MG63 (cell line): ENCODE data around the gene CUL9. TPM values are rescaled to one million over a fixed set of nuclear protein-coding genes. Genes with fewer than 3 reads are reported as not detected.

Experiments
- DNase-seq: peaks from one replicate; pipeline ENCODE4 v3.0.0-alpha.2; 2020
- H3K27me3 ChIP-seq: fragments of 250-450 bp; sonication (Bioruptor Pico); 2 replicates; pipeline ENCODE4 v1.5.1; 2020; ENCODE audit warnings: mild to moderate bottlenecking, moderate library complexity
- H3K36me3 ChIP-seq: fragments of 250-450 bp; sonication (Bioruptor Pico); 2 replicates; pipeline ENCODE4 v1.5.1; 2020; ENCODE audit warnings: mild to moderate bottlenecking, moderate library complexity
- H3K4me3 ChIP-seq: fragments of 250-450 bp; sonication (Bioruptor Pico); 2 replicates; pipeline ENCODE4 v1.5.1; 2020; ENCODE audit warnings: mild to moderate bottlenecking, moderate library complexity
- H3K9me3 ChIP-seq: fragments of 250-450 bp; sonication (Bioruptor Pico); 2 replicates; pipeline ENCODE4 v1.5.1; 2020; ENCODE audit warnings: mild to moderate bottlenecking, moderate library complexity
- total RNA-seq: library from RNA; depleted of rRNA; stranded (reverse); fragments of >200 nt; shearing (Covaris generic); gene quantifications from 2 replicates; pipeline ENCODE4 v1.2.3, GENCODE V29; 2014; ENCODE audit warnings: low replicate concordance

CUL9 gene
- total RNA-seq, 1 experiment from 2014 or later: 6.2 TPM

- H3K9me3 ChIP-seq: no peaks in the 10 kb centered on the region
- H3K36me3 ChIP-seq: no peaks in the 10 kb centered on the region
- H3K27me3 ChIP-seq: no peaks in the 10 kb centered on the region; the same call in 1 of the 2 replicates
- H3K4me3 ChIP-seq: no peak overlapping the region
- DNase-seq: no peak
Measured at GRCh38 chr6:43255408-43256054, 73.5 kb downstream of the CUL9 start.

GRCh38 chr6:43256670-43257366 is 74.8 kb downstream of the CUL9 start:
- no peaks in the 10 kb centered on the region for H3K36me3 ChIP-seq
- DNase-seq: no peak
- no peak overlapping the region for H3K4me3 ChIP-seq
- H3K9me3 ChIP-seq: no peaks in the 10 kb centered on the region
- no peaks in the 10 kb centered on the region for H3K27me3 ChIP-seq

GRCh38 chr6:43257367-43258145 is 75.6 kb downstream of the CUL9 start:
- DNase-seq: no peak
- H3K27me3 ChIP-seq: no peaks in the 10 kb centered on the region
- H3K9me3 ChIP-seq: no peaks in the 10 kb centered on the region
- no peak overlapping the region for H3K4me3 ChIP-seq
- no peaks in the 10 kb centered on the region for H3K36me3 ChIP-seq

- no peak for DNase-seq
- Histone ChIP-seq H3K9me3 (no peaks in the 10 kb centered on the region), H3K27me3 (no peaks in the 10 kb centered on the region), H3K36me3 (no peaks in the 10 kb centered on the region), H3K4me3 (no peak overlapping the region)
Measured at GRCh38 chr6:43258180-43258579, 76.2 kb downstream of the CUL9 start.

- Histone ChIP-seq H3K27me3 (no peaks in the 10 kb centered on the region), H3K36me3 (no peaks in the 10 kb centered on the region), H3K4me3 (no peak overlapping the region), H3K9me3 (no peaks in the 10 kb centered on the region)
- no peak for DNase-seq
Measured at GRCh38 chr6:43258807-43259686, 77.1 kb downstream of the CUL9 start.

GRCh38 chr6:43260791-43261190 is 78.8 kb downstream of the CUL9 start:
- Histone ChIP-seq H3K27me3 (no peaks in the 10 kb centered on the region), H3K4me3 (no peak overlapping the region), H3K9me3 (no peaks in the 10 kb centered on the region), H3K36me3 (no peaks in the 10 kb centered on the region)
- DNase-seq: no peak

- Histone ChIP-seq H3K27me3 (no peaks in the 10 kb centered on the region), H3K36me3 (no peaks in the 10 kb centered on the region), H3K9me3 (no peaks in the 10 kb centered on the region), H3K4me3 (no peak overlapping the region)
- no peak for DNase-seq
Measured at GRCh38 chr6:43261198-43261597, 79.2 kb downstream of the CUL9 start.

GRCh38 chr6:43262000-43262779 is 80.2 kb downstream of the CUL9 start:
- H3K9me3 ChIP-seq: no peaks in the 10 kb centered on the region

GRCh38 chr6:43262780-43263313 is 80.9 kb downstream of the CUL9 start:
- Histone ChIP-seq H3K36me3 (no peaks in the 10 kb centered on the region), H3K4me3 (no peak overlapping the region), H3K9me3 (no peaks in the 10 kb centered on the region), H3K27me3 (no peaks in the 10 kb centered on the region)
- no peak for DNase-seq

More at GRCh38 chr6:43262000-43262779, 80.2 kb downstream of the CUL9 start:
- DNase-seq: peak; percentile 72
- Histone ChIP-seq H3K36me3 (no peaks in the 10 kb centered on the region), H3K4me3 (no peak overlapping the region), H3K27me3 (no peaks in the 10 kb centered on the region)

GRCh38 chr6:43263314-43264178 is 81.5 kb downstream of the CUL9 start:
- peak; percentile 56 for DNase-seq
- Histone ChIP-seq H3K9me3 (no peaks in the 10 kb centered on the region), H3K4me3 (no peak overlapping the region), H3K27me3 (no peaks in the 10 kb centered on the region), H3K36me3 (no peaks in the 10 kb centered on the region)

GRCh38 chr6:43264599-43265145 is 82.7 kb downstream of the CUL9 start:
- Histone ChIP-seq H3K27me3 (no peaks in the 10 kb centered on the region), H3K9me3 (no peaks in the 10 kb centered on the region), H3K36me3 (no peaks in the 10 kb centered on the region), H3K4me3 (no peak overlapping the region)
- no peak for DNase-seq

GRCh38 chr6:43265564-43265963 is 83.6 kb downstream of the CUL9 start:
- no peak overlapping the region for H3K4me3 ChIP-seq
- DNase-seq: no peak
- no peaks in the 10 kb centered on the region for H3K36me3 ChIP-seq
- H3K27me3 ChIP-seq: no peaks in the 10 kb centered on the region
- no peaks in the 10 kb centered on the region for H3K9me3 ChIP-seq

- no peaks in the 10 kb centered on the region for H3K9me3 ChIP-seq
- H3K27me3 ChIP-seq: no peaks in the 10 kb centered on the region
- no peaks in the 10 kb centered on the region for H3K36me3 ChIP-seq
- no peak for DNase-seq
- H3K4me3 ChIP-seq: no peak overlapping the region
Measured at GRCh38 chr6:43267619-43268354, 85.8 kb downstream of the CUL9 start.

- no peaks in the 10 kb centered on the region for H3K36me3 ChIP-seq
- H3K9me3 ChIP-seq: no peaks in the 10 kb centered on the region
- H3K4me3 ChIP-seq: no peak overlapping the region
- H3K27me3 ChIP-seq: no peaks in the 10 kb centered on the region
- DNase-seq: no peak
Measured at GRCh38 chr6:43268355-43268700, 86.3 kb downstream of the CUL9 start.
